K562 (cell line): ENCODE results near the gene ENO2. TPM values are rescaled to one million over a fixed set of nuclear protein-coding genes. Genes with fewer than 3 reads are reported as not detected.

Experiments used
- CHD4 ChIP-seq: fragments of 200-600 bp; sonication (generic); IDR thresholded peaks from 3 replicates; pipeline ENCODE4 v1.6.1; 2012; ENCODE audit warnings: low read depth, mild to moderate bottlenecking, mixed read lengths, low read length, inconsistent platforms; ENCODE audit not compliant: insufficient read depth, insufficient replicate concordance, poor library complexity, severe bottlenecking
- ETS1 ChIP-seq: conservative IDR thresholded peaks from 2 replicates; pipeline ENCODE4 v1.6.1; 2011; ENCODE audit warnings: low read depth, mild to moderate bottlenecking, low read length; ENCODE audit not compliant: control insufficient read depth
- HDAC1 ChIP-seq, 2 experiments: fragments of 450-650 bp; IDR thresholded peaks; 2 replicates each; pipeline ENCODE4 v1.6.1; 2016 to 2017; ENCODE audit warnings: inconsistent platforms in 1 of 2, mild to moderate bottlenecking in 1 of 2, moderate library complexity in 1 of 2
- ILF3 ChIP-seq: fragments of 450-650 bp; IDR thresholded peaks from 2 replicates; pipeline ENCODE4 v1.6.1; 2018; ENCODE audit warnings: antibody characterized with exemption, mild to moderate bottlenecking, moderate library complexity, borderline replicate concordance
- PHTF2 ChIP-seq: fragments of 250-450 bp; sonication (Bioruptor Pico); IDR thresholded peaks from 2 replicates; pipeline ENCODE4 v1.5.0; 2021; ENCODE audit warnings: mild to moderate bottlenecking
- PRPF4 ChIP-seq: fragments of 200-400 bp; formaldehyde crosslinking; IDR thresholded peaks from one replicate; pipeline ENCODE4 v1.6.1; 2017; ENCODE audit warnings: low read length, low read depth, mild to moderate bottlenecking; ENCODE audit not compliant: insufficient read depth, poor library complexity, severe bottlenecking
- PURB ChIP-seq: sonication (generic); formaldehyde crosslinking; IDR thresholded peaks from 2 replicates; pipeline ENCODE4 v1.9.0; 2021; ENCODE audit warnings: low read depth, mild to moderate bottlenecking, missing genetic modification reagents
- SOX6 ChIP-seq: fragments of 450-650 bp; IDR thresholded peaks from 2 replicates; pipeline ENCODE4 v1.6.1; 2014; ENCODE audit warnings: mild to moderate bottlenecking
- TAF15 ChIP-seq: fragments of 200-400 bp; formaldehyde crosslinking; IDR thresholded peaks from 2 replicates; pipeline ENCODE4 v1.6.1; 2017; ENCODE audit warnings: mild to moderate bottlenecking, low read depth, low read length, moderate library complexity
- ZFP91 ChIP-seq: sonication (generic); formaldehyde crosslinking; IDR thresholded peaks from 2 replicates; pipeline ENCODE4 v1.8.0; 2022; ENCODE audit warnings: mild to moderate bottlenecking, missing genetic modification reagents
- ZNF184 ChIP-seq: sonication (generic); formaldehyde crosslinking; IDR thresholded peaks from 2 replicates; pipeline ENCODE4 v1.5.0; 2020; ENCODE audit warnings: missing genetic modification reagents
- ZNF507 ChIP-seq: conservative IDR thresholded peaks from 2 replicates; pipeline ENCODE4 v1.6.1; 2017; ENCODE audit warnings: missing genetic modification characterization, missing compliant biosample characterization
- ZSCAN29 ChIP-seq: fragments of 450-650 bp; IDR thresholded peaks from 2 replicates; pipeline ENCODE4 v1.6.1; 2017
- polyA plus RNA-seq, 8 experiments: library from polyadenylated mRNA; depleted of rRNA in 4 of 8; stranded (reverse) in 5 of 8; unstranded in 3 of 8; fragments of >200 nt; fragmentation: Nextera tagmentation in 2 of 8; fragmentation: Illumina TruSeq in 1 of 8; extraction: Ambion mirVana in 2 of 8; extraction: Trizol in 1 of 8; gene quantifications; 2 replicates each; pipeline versions ENCODE4 v1.2.1 to v1.2.3, GENCODE V29; 2011 to 2014; ENCODE audit warnings: inconsistent platforms in 1 of 8, missing spikeins in 1 of 8
- total RNA-seq, 7 experiments: library from RNA; depleted of rRNA in 6 of 7; stranded (reverse); fragments of >200 nt in 6 of 7; fragmentation: Illumina TruSeq in 2 of 7; extraction: Trizol in 2 of 7; gene quantifications; 2 replicates each; pipeline versions ENCODE4 v1.2.1 to v1.2.3, GENCODE V29; 2011 to 2021; ENCODE audit warnings: low replicate concordance in 1 of 7
- TF ChIP-seq, protein P1 (sequence below): fragments of 450-650 bp; IDR thresholded peaks from 2 replicates; pipeline ENCODE4 v1.6.1; 2016; ENCODE audit warnings: low read depth

The ENO2 gene
- total and polyA plus RNA-seq, 9 of the 15 experiments (the other 6 are each of a cell fraction or from before 2014, with no cell fraction given), result 10.9 to 43.3 (median 21.0) TPM

DNA sequence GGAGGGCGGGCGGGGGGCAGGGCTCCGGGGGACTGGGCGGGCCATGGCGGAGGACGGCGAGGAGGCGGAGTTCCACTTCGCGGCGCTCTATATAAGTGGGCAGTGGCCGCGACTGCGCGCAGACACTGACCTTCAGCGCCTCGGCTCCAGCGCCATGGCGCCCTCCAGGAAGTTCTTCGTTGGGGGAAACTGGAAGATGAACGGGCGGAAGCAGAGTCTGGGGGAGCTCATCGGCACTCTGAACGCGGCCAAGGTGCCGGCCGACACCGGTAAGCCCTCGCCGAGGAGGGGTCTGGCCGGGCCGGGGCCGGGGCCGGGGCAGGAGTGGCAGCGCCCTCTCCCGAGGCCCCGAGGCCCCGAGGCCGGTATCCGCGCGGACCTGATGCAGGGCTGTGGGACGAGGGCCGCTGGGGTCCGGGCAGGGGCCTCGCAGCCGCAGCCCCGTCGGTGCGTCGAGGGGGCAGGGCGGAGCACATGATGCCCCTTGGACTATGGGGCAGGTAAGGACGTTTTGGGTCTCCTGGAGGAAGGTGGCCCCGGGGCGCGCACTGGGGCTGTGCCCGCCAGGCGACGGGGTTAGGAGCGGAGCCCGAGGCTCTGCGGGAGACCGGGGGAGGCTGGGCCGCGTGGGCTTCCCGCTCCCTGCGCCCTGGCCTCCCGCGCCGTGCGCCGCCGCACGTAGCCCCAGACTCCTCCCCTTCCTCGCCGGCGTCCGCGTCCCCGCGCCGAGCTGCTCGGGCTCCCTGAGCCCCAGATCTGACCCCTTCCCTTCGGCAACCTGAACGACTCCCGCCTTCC lies 46.8 kb upstream of the ENO2 start, which contains the start of gene TPI1 (continued):
- TF ChIP-seq HDAC1 (IDR thresholded peaks at IDR 0.05) (peak in 1 of 2 experiments; percentile 41; a peak in 1 of 4 replicates), PHTF2 (CRISPR knock-in tag) (peak; percentile 73; the same call in 1 of the 2 replicates), ZSCAN29 (no peak), PURB (no peak), ETS1 (0 out of 2 replicates have a peak, but pooled peaks have one; percentile 31), PRPF4 (peak; percentile 41), SOX6 (0 out of 2 replicates have a peak, but pooled peaks have one; percentile 7), ZFP91 (CRISPR knock-in tag) (no peak), ZNF507 (no peak), TAF15 (0 out of 2 replicates have a peak, but pooled peaks have one; percentile 38), ILF3 (no peak), CHD4 (no peak), ZNF184 (CRISPR knock-in tag) (no peak)
- TF ChIP-seq, protein P1, sequence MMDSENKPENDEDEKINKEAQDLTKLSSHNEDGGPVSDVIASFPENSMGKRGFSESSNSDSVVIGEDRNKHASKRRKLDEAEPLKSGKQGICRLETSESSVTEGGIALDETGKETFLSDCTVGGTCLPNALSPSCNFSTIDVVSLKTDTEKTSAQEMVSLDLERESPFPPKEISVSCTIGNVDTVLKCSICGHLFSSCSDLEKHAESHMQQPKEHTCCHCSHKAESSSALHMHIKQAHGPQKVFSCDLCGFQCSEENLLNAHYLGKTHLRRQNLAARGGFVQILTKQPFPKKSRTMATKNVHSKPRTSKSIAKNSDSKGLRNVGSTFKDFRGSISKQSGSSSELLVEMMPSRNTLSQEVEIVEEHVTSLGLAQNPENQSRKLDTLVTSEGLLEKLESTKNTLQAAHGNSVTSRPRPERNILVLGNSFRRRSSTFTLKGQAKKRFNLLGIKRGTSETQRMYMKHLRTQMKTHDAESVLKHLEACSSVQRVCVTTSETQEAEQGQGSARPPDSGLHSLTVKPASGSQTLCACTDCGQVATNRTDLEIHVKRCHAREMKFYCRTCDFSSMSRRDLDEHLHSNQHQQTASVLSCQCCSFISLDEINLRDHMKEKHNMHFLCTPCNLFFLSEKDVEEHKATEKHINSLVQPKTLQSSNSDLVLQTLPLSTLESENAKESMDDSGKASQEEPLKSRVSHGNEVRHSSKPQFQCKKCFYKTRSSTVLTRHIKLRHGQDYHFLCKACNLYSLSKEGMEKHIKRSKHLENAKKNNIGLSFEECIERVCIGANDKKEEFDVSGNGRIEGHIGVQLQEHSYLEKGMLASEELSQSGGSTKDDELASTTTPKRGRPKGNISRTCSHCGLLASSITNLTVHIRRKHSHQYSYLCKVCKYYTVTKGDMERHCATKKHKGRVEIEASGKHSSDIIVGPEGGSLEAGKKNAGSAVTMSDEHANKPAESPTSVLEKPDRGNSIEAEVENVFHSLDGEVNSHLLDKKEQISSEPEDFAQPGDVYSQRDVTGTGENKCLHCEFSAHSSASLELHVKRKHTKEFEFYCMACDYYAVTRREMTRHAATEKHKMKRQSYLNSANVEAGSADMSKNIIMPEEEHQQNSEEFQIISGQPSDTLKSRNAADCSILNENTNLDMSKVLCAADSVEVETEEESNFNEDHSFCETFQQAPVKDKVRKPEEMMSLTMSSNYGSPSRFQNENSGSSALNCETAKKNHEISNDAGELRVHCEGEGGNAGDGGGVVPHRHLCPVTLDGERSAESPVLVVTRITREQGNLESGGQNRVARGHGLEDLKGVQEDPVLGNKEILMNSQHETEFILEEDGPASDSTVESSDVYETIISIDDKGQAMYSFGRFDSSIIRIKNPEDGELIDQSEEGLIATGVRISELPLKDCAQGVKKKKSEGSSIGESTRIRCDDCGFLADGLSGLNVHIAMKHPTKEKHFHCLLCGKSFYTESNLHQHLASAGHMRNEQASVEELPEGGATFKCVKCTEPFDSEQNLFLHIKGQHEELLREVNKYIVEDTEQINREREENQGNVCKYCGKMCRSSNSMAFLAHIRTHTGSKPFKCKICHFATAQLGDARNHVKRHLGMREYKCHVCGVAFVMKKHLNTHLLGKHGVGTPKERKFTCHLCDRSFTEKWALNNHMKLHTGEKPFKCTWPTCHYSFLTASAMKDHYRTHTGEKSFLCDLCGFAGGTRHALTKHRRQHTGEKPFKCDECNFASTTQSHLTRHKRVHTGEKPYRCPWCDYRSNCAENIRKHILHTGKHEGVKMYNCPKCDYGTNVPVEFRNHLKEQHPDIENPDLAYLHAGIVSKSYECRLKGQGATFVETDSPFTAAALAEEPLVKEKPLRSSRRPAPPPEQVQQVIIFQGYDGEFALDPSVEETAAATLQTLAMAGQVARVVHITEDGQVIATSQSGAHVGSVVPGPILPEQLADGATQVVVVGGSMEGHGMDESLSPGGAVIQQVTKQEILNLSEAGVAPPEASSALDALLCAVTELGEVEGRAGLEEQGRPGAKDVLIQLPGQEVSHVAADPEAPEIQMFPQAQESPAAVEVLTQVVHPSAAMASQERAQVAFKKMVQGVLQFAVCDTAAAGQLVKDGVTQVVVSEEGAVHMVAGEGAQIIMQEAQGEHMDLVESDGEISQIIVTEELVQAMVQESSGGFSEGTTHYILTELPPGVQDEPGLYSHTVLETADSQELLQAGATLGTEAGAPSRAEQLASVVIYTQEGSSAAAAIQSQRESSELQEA, result no peak
